Testis (tissue), 3 donors: ENCODE results near the gene MTA1. TPM values are rescaled to one million over a fixed set of nuclear protein-coding genes. Genes with fewer than 3 reads are reported as not detected.

ENCODE experiments used
- DNase-seq: peaks from one replicate; pipeline ENCODE4 v3.0.0-alpha.2; 2019
- H3K27ac ChIP-seq, 2 donors: fragments of 200-600 bp; sonication (generic); one replicate each; pipeline ENCODE4 v1.5.1; 2019
- H3K27me3 ChIP-seq: fragments of 200-600 bp; sonication (generic); one replicate; pipeline ENCODE4 v1.5.1; 2019
- H3K36me3 ChIP-seq: fragments of 200-600 bp; sonication (generic); one replicate; pipeline ENCODE4 v1.5.1; 2017; ENCODE audit warnings: low read depth; ENCODE audit errors: missing control alignments
- H3K4me1 ChIP-seq: fragments of 200-600 bp; sonication (generic); one replicate; pipeline ENCODE4 v1.5.1; 2019
- H3K4me3 ChIP-seq, 2 donors: fragments of 200-600 bp; sonication (generic); one replicate each; pipeline ENCODE4 v1.5.1; 2017 to 2019
- H3K9me3 ChIP-seq: fragments of 200-600 bp; sonication (generic); one replicate; pipeline ENCODE4 v1.5.1; 2017
- CTCF ChIP-seq, 3 experiments: fragments of 450-650 bp in 2 of 3; fragments of 200-600 bp in 1 of 3; sonication (generic) in 1 of 3; IDR thresholded peaks; one replicate each; pipeline ENCODE4 v1.5.1; 2016 to 2019; ENCODE audit warnings: antibody characterized with exemption in 3 of 3, mild to moderate bottlenecking in 2 of 3, moderate library complexity in 1 of 3
- POLR2A ChIP-seq: fragments of 450-650 bp; IDR thresholded peaks from one replicate; pipeline ENCODE4 v1.6.1; 2017; ENCODE audit warnings: antibody characterized with exemption, mild to moderate bottlenecking, moderate library complexity
- WGBS, 2 donors: methylation state at CpG; one replicate each; pipeline ENCODE4 v1.1.5; 2018; 5-methylcytosine and 5-hydroxymethylcytosine counted together
- intact Hi-C: fragments of 100-400 bp; cut with DNase I; formaldehyde crosslinking; loops from one replicate; pipeline ENCODE4 v1.15.1; 2023; ENCODE audit warnings: low total_unique reads
- polyA plus RNA-seq: library from polyadenylated mRNA; stranded (reverse); fragments of 350-450 nt; fragmentation: Illumina TruSeq; extraction: RNeasy Lipid Tissue Mini Kit (QIAGEN cat#74804); gene quantifications from one replicate; pipeline ENCODE4 v1.2.3, GENCODE V29; 2014; ENCODE audit warnings: low read depth, low replicate concordance; ENCODE audit not compliant: insufficient read depth
- total RNA-seq, 2 donors: library from RNA; depleted of rRNA; stranded (reverse); fragments of >200 nt; gene quantifications; one replicate each; pipeline ENCODE4 v1.2.3, GENCODE V29; 2016

MTA1 gene
- total and polyA plus RNA-seq, 3 donors from 2014 or later: 118 to 135 (median 120) TPM

GRCh38 chr14:105398726-105399465 lies 20.7 kb upstream of the MTA1 start:
- no peaks in the 10 kb centered on the region for H3K27me3 ChIP-seq
- H3K4me3 ChIP-seq: peak overlapping the region; percentile 92 to 94
- H3K36me3 ChIP-seq: no peaks in the 10 kb centered on the region
- TF ChIP-seq CTCF (IDR thresholded peaks at IDR 0.05) (no peak), POLR2A (no peak)
- no peak for DNase-seq
- H3K4me1 ChIP-seq: peaks cover 13% of the 10 kb centered on the region
- peak overlapping the region; percentile 79 to 91 for H3K27ac ChIP-seq
- WGBS, 2 donors: 22 to 26% methylated on average over 18 to 40 of the region's 41 CpGs
- intact Hi-C loops: no loop called here
- H3K9me3 ChIP-seq: no peaks in the 10 kb centered on the region

GRCh38 chr14:105399466-105399775 lies 20.2 kb upstream of the MTA1 start:
- no peak for DNase-seq
- 81% methylated on average over 8 of the region's 8 CpGs; no CpG with 5 or more reads in 1 of the 2 donors for WGBS, 2 donors
- Histone ChIP-seq H3K9me3 (no peaks in the 10 kb centered on the region), H3K4me3 (peak overlapping the region in 1 of 2 donors; percentile 92), H3K27me3 (no peaks in the 10 kb centered on the region), H3K4me1 (peaks cover 13% of the 10 kb centered on the region), H3K27ac (no peak overlapping the region), H3K36me3 (no peaks in the 10 kb centered on the region)
- intact Hi-C loops: no loop called here
- TF ChIP-seq POLR2A: no peak
- no peak for TF ChIP-seq CTCF (IDR thresholded peaks at IDR 0.05)

- Histone ChIP-seq H3K36me3 (no peaks in the 10 kb centered on the region), H3K4me1 (peaks cover 13% of the 10 kb centered on the region), H3K27ac (no peak overlapping the region), H3K9me3 (no peaks in the 10 kb centered on the region), H3K27me3 (no peaks in the 10 kb centered on the region), H3K4me3 (no peak overlapping the region)
- WGBS, 2 donors: 97 to 100% methylated on average over 3 to 9 of the region's 9 CpGs
- no peak for DNase-seq
- intact Hi-C loops: no loop called here
- TF ChIP-seq POLR2A (no peak), CTCF (IDR thresholded peaks at IDR 0.05) (no peak)
Observed at GRCh38 chr14:105400016-105400415, 19.6 kb upstream of the MTA1 start.

- intact Hi-C loops: no loop called here
Observed at GRCh38 chr14:105401699-105402098, 17.9 kb upstream of the MTA1 start.

More at GRCh38 chr14:105401699-105402098, 17.9 kb upstream of the MTA1 start:
- Histone ChIP-seq H3K27me3 (no peaks in the 10 kb centered on the region), H3K27ac (no peak overlapping the region), H3K4me1 (peaks cover 13% of the 10 kb centered on the region), H3K4me3 (no peak overlapping the region), H3K9me3 (no peaks in the 10 kb centered on the region), H3K36me3 (no peaks in the 10 kb centered on the region)
- TF ChIP-seq POLR2A (no peak), CTCF (IDR thresholded peaks at IDR 0.05) (no peak)
- WGBS, 2 donors: 93 to 97% methylated on average over 9 of the region's 9 CpGs
- DNase-seq: no peak
